Activated T-helper 1 cell treated with Interleukin-2 at 50 U/mL for 16 hours (primary cell): ENCODE measurements around the gene ACTR5.

ENCODE experiments used
- DNase-seq: peaks from one replicate; pipeline ENCODE4 v3.0.0-alpha.2; 2020; ENCODE audit warnings: low read depth

ACTR5 gene

DNA sequence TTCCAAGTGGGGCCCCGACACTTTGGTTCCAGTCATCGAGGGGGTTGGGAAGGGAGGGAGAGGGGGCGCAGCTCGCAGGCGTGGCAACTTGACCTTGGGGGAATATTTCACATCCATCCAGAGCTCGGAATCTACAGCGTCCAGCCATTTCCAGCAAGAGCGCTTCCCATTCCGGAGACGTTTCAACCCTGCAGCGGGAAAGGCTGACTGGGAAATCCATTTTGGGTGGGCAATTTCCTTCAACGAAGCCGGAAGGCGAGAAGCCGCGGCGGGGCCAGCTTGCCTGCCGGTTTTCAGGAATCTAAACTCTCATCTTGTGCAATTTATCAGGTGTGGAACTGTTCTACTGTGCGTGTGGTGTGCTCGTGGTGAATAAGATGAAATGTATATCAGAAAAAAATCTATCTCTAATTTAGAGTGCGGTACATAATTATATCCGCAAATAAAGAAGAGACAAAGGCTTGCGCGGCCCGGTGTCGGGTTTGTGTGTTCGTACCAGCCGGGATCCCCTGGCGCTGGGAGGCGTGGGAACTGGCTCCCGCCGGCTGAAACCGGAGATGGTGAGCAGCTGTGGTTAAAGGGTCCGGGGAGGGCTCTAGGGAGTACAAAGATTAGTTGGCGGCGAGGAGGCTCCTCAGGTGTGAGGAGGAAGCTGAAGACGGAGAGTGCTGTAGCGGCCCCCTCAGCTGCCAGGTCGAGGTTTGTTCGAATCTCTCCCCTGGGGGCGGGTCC is 19.2 kb upstream of the ACTR5 start:
- no peak for DNase-seq

- no peak for DNase-seq
Observed at GRCh38 chr20:38729767-38730166, 18.5 kb upstream of the ACTR5 start.

GRCh38 chr20:38730167-38730988 is 17.9 kb upstream of the ACTR5 start:
- no peak for DNase-seq

- peak; percentile 52 for DNase-seq
Observed at GRCh38 chr20:38730989-38731737, 17.1 kb upstream of the ACTR5 start.

DNA sequence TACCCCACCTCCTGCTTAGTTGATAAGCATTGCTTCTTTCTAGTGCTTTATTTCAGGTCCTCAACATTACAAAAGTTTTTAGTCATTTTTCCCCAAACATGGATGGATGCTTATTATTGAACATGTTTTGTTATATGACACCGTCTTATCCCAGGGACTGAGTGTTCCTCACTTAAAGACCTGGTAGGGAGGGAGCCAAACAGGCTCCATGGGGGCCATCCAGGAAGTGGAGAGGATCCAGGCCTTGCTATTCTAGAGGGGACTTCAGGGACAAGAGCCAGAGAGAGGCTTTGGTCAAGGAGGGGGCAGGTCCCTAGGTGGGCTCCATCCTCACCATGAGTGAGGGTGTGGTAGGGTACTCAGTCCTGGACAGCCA is 16.5 kb upstream of the ACTR5 start:
- no peak for DNase-seq

DNA sequence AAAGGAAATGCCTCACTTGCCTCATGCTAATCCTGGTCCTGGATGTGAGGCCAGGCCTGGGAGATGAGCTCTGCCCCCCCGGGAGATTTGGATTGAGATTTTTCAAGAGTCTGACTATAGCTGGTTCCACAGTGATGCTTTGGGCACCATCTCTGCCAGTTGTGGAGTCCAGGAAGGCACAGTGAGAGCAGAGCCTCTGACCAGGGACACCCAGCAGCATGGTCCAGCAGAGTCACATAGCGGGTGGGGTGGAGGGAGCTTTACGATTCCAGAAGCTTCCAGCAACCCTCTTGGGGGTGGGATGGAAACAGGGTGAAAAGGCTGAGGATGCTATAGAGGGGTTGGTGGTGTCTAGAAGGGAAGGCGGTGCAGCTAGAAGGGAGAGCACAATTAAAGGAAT is 15.3 kb upstream of the ACTR5 start:
- no peak for DNase-seq

GRCh38 chr20:38735172-38735571 is 13.1 kb upstream of the ACTR5 start:
- no peak for DNase-seq

- no peak for DNase-seq
Observed at GRCh38 chr20:38737887-38738286, 10.4 kb upstream of the ACTR5 start.

GRCh38 chr20:38745757-38746156 is 2.5 kb upstream of the ACTR5 start:
- DNase-seq: no peak

- no peak for DNase-seq
Observed at GRCh38 chr20:38747495-38748096, 664 bp upstream of the ACTR5 start.

- DNase-seq: peak; percentile 29
Observed at GRCh38 chr20:38748861-38749149, 545 bp downstream of the ACTR5 start.

GRCh38 chr20:38751360-38751976 is 3.2 kb downstream of the ACTR5 start:
- DNase-seq: no peak

- no peak for DNase-seq
Observed at GRCh38 chr20:38752029-38752428, 3.8 kb downstream of the ACTR5 start.

GRCh38 chr20:38754924-38755323 is 6.7 kb downstream of the ACTR5 start:
- DNase-seq: no peak

GRCh38 chr20:38755324-38755910 is 7.2 kb downstream of the ACTR5 start:
- DNase-seq: no peak

- no peak for DNase-seq
Observed at GRCh38 chr20:38757145-38757775, 9.0 kb downstream of the ACTR5 start.

- DNase-seq: no peak
Observed at GRCh38 chr20:38759106-38759505, 10.8 kb downstream of the ACTR5 start.

DNA sequence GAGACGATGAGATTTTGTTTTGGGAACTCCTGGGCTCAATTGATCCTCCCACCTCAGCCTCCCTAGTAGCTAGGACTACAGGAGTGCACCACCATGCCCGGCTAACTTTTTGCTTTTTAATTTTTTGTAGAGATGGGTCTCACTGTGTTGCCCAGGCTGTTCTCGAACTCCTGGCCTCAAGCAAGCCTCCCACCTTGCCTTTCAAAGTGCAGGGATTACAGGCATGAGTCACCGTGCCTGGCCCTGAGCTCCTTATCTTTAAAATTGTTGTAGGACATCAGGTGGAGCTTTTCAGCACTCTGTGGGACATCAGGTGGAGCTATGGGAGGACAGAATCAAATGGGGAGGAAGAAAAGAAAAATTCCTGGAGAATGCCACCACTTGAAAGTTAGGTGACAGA is 12.7 kb downstream of the ACTR5 start:
- no peak for DNase-seq

DNA sequence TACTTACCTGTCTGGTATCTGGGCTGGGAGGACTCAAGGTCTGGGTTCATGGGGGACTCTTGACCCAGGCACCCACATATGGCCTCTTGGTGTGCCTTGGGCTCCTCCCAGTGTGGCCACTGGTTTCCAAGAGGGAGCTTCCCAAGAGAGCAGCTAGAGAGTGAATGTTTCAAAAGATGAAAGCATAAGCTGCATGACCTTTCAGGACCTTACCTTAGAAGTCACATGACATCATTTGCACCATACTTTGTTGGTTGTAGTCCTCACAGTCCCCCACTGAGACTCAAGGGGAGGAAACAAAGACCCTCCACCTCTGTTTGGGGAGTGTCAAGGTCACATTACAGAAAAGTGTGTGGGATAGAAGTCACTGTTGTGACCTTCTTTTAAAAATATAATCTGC is 13.9 kb downstream of the ACTR5 start:
- no peak for DNase-seq

DNA sequence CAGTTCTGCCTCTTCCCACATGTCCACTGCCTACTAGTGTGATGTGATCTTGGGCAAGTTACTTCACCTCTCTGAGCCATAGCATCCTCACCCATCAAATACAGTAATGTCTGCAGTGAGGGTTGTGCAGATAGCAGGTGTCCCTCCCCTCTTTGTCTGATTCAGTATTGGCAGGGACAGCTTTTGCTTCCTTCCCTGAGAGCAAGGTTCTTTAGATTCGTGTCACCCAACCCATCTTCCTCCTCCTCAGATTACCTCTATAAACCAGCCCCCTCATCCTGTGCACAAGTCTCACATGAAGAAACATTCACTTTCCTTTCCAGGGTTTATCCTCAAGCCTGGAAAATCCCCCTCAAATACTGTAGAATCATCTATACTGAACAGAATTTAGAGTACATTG is 15.4 kb downstream of the ACTR5 start:
- DNase-seq: no peak

GRCh38 chr20:38764567-38765318 is 16.5 kb downstream of the ACTR5 start:
- DNase-seq: no peak
